Esophagus squamous epithelium (tissue), 4 donors: Measurements from ENCODE around the gene ANKRD42.

ENCODE experiments used
- POLR2A ChIP-seq, 4 donors: fragments of 450-650 bp; IDR thresholded peaks; one replicate each; pipeline ENCODE4 v1.6.1; 2017; ENCODE audit warnings: antibody characterized with exemption in 4 of 4, mild to moderate bottlenecking in 4 of 4, moderate library complexity in 3 of 4
- TF ChIP-seq, protein P1 (sequence below), 6 experiments: fragments of 450-650 bp in 4 of 6; fragments of 200-600 bp in 2 of 6; sonication (generic) in 2 of 6; IDR thresholded peaks; one replicate each; pipeline ENCODE4 v1.5.1; 2016 to 2019; ENCODE audit warnings: antibody characterized with exemption in 6 of 6, mild to moderate bottlenecking in 4 of 6, moderate library complexity in 4 of 6

DNA sequence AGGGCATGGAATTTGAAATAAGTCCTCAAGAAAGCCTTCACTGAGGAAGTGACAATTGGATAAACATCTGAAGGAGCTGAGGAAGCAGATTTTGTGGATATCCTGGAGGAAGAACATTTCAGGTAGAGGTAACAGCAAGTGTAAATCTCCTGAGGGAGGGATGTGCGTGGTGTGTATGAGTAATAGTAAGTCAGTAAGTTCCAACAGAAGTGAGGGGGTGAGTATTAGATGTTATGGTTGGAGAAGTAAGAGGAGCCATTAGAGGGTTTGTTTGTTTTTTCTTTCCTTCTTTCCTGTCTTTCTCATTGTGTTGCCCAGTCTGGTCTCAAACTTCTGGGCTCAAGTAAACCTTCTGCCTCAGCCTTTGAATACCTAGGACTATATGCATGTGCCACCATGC lies 29.0 kb downstream of the ANKRD42 start:
- no peak for TF ChIP-seq POLR2A (IDR thresholded peaks at IDR 0.05)
- TF ChIP-seq, protein P1, sequence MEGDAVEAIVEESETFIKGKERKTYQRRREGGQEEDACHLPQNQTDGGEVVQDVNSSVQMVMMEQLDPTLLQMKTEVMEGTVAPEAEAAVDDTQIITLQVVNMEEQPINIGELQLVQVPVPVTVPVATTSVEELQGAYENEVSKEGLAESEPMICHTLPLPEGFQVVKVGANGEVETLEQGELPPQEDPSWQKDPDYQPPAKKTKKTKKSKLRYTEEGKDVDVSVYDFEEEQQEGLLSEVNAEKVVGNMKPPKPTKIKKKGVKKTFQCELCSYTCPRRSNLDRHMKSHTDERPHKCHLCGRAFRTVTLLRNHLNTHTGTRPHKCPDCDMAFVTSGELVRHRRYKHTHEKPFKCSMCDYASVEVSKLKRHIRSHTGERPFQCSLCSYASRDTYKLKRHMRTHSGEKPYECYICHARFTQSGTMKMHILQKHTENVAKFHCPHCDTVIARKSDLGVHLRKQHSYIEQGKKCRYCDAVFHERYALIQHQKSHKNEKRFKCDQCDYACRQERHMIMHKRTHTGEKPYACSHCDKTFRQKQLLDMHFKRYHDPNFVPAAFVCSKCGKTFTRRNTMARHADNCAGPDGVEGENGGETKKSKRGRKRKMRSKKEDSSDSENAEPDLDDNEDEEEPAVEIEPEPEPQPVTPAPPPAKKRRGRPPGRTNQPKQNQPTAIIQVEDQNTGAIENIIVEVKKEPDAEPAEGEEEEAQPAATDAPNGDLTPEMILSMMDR (IDR thresholded peaks at IDR 0.05) = no peak
